PFSK-1 (cell line): Measurements from ENCODE around the gene FAM120B.

Experiments
- FOXP2 ChIP-seq: optimal IDR thresholded peaks from 2 replicates; pipeline ENCODE3; 2011; ENCODE audit warnings: borderline replicate concordance, control low read depth, inconsistent platforms; ENCODE audit not compliant: insufficient read depth; ENCODE audit errors: extremely low read length, extremely low read depth
- POLR2AphosphoS5 ChIP-seq: IDR thresholded peaks from 2 replicates; pipeline ENCODE4 v1.6.1; 2012; ENCODE audit warnings: low read depth, mild to moderate bottlenecking, control low read depth, low read length, moderate library complexity
- SIN3A ChIP-seq: IDR thresholded peaks from 2 replicates; pipeline ENCODE4 v1.6.1; 2012; ENCODE audit warnings: mild to moderate bottlenecking, low read length, moderate library complexity, borderline replicate concordance; ENCODE audit not compliant: insufficient read depth
- TAF1 ChIP-seq: IDR thresholded peaks from 2 replicates; pipeline ENCODE4 v1.6.1; 2012; ENCODE audit warnings: low read length, control low read depth, borderline replicate concordance; ENCODE audit not compliant: insufficient read depth

DNA sequence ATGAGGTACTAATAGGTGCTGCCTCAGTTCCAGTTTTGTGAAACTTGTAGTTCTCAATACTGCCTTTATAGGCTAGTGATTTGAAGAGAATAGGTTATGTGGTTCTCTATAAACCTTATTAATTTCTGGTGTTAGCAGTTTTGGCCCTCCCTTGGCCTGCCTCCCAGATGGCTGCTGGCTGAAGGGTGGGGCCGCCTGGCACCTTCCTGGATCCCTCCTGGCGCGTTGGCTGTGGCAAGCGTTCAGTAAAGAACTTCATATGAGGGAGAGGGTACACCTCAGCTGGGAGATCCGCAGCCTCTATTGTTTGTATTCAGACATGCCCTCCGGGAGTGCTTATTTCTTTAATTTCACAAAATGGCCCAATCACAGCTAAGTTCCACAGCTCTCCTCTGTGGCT, 51.9 kb downstream of the FAM120B start:
- no peak for TF ChIP-seq SIN3A
- no peak for TF ChIP-seq TAF1
- no peak for TF ChIP-seq POLR2AphosphoS5
- TF ChIP-seq FOXP2, result no peak
